MM.1S (cell line): ENCODE results near the gene ABHD16B.

Experiments
- EZH2 ChIP-seq: fragments of 300-600 bp; sonication (generic); optimal IDR thresholded peaks from 2 replicates; pipeline ENCODE3; 2017; ENCODE audit warnings: low read depth, mild to moderate bottlenecking, antibody characterized with exemption, low read length, mixed read lengths
- EZH2phosphoT487 ChIP-seq: fragments of 300-600 bp; sonication (generic); IDR thresholded peaks from 2 replicates; pipeline ENCODE4 v1.6.1; 2018; ENCODE audit warnings: antibody characterized with exemption, low read length
- TF ChIP-seq, protein P1 (sequence below): fragments of 300-600 bp; sonication (generic); IDR thresholded peaks from 2 replicates; pipeline ENCODE4 v1.5.1; 2016; ENCODE audit warnings: antibody characterized with exemption, low read length, mixed read lengths

GRCh38 chr20:63859166-63859699, 2.1 kb upstream of the ABHD16B start:
- TF ChIP-seq, protein P1, sequence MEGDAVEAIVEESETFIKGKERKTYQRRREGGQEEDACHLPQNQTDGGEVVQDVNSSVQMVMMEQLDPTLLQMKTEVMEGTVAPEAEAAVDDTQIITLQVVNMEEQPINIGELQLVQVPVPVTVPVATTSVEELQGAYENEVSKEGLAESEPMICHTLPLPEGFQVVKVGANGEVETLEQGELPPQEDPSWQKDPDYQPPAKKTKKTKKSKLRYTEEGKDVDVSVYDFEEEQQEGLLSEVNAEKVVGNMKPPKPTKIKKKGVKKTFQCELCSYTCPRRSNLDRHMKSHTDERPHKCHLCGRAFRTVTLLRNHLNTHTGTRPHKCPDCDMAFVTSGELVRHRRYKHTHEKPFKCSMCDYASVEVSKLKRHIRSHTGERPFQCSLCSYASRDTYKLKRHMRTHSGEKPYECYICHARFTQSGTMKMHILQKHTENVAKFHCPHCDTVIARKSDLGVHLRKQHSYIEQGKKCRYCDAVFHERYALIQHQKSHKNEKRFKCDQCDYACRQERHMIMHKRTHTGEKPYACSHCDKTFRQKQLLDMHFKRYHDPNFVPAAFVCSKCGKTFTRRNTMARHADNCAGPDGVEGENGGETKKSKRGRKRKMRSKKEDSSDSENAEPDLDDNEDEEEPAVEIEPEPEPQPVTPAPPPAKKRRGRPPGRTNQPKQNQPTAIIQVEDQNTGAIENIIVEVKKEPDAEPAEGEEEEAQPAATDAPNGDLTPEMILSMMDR, result no peak
- no peak for TF ChIP-seq EZH2phosphoT487
- TF ChIP-seq EZH2, result no peak
